Stimulated activated effector memory CD8-positive, alpha-beta T cell treated with anti-CD3 and anti-CD28 coated beads, Interleukin-12 subunit alpha, Interleukin-12 subunit beta, amount 100 ng/mL, for 72 hours (primary cell): ENCODE measurements around the gene MAP3K20.

Source experiments
- ATAC-seq: fragments of 150-1000 bp; cut with Tn5 transposase; 2 replicates; pipeline ENCODE4 v1.10.0; 2021
- DNase-seq, 2 donors: peaks; one replicate each; pipeline ENCODE4 v3.0.0; 2021 to 2022; ENCODE audit warnings: low spot score in 2 of 2
- H3K27ac Mint-ChIP-seq: one replicate; pipeline ENCODE4 v1.8.0; 2022; ENCODE audit warnings: mild to moderate bottlenecking, mixed read lengths
- H3K36me3 Mint-ChIP-seq: one replicate; pipeline ENCODE4 v1.8.0; 2022; ENCODE audit warnings: mild to moderate bottlenecking, mixed read lengths
- H3K4me1 Mint-ChIP-seq: one replicate; pipeline ENCODE4 v1.8.0; 2022; ENCODE audit warnings: mixed read lengths
- H3K4me3 Mint-ChIP-seq: one replicate; pipeline ENCODE4 v1.8.0; 2022; ENCODE audit warnings: mild to moderate bottlenecking, mixed read lengths
- H3K9me3 Mint-ChIP-seq: one replicate; pipeline ENCODE4 v1.8.0; 2022; ENCODE audit warnings: mixed read lengths

Gene MAP3K20

GRCh38 chr2:173226899-173227698 lies 151.5 kb downstream of the MAP3K20 start:
- no peaks in the 10 kb centered on the region for H3K4me1 Mint-ChIP-seq

GRCh38 chr2:173229086-173229485 lies 153.4 kb downstream of the MAP3K20 start:
- Mint-ChIP-seq H3K9me3 (no peaks in the 10 kb centered on the region), H3K27ac (no peak overlapping the region), H3K4me1 (no peaks in the 10 kb centered on the region), H3K4me3 (no peak overlapping the region), H3K36me3 (no peaks in the 10 kb centered on the region)
- no peak for DNase-seq
- ATAC-seq: no peak

More at GRCh38 chr2:173226899-173227698, 151.5 kb downstream of the MAP3K20 start:
- no peak overlapping the region for H3K4me3 Mint-ChIP-seq
- no peak overlapping the region for H3K27ac Mint-ChIP-seq
- no peaks in the 10 kb centered on the region for H3K36me3 Mint-ChIP-seq
- no peak for DNase-seq
- H3K9me3 Mint-ChIP-seq: no peaks in the 10 kb centered on the region
- ATAC-seq: no peak

- Mint-ChIP-seq H3K36me3 (no peaks in the 10 kb centered on the region), H3K9me3 (no peaks in the 10 kb centered on the region), H3K4me1 (no peaks in the 10 kb centered on the region), H3K27ac (no peak overlapping the region), H3K4me3 (no peak overlapping the region)
- ATAC-seq (no peak), DNase-seq (no peak)
These were observed 154.5 kb downstream of the MAP3K20 start for GRCh38 chr2:173230181-173230580.

- H3K4me1 Mint-ChIP-seq: no peaks in the 10 kb centered on the region
- no peaks in the 10 kb centered on the region for H3K9me3 Mint-ChIP-seq
- DNase-seq (no peak), ATAC-seq (no peak)
- no peaks in the 10 kb centered on the region for H3K36me3 Mint-ChIP-seq
- no peak overlapping the region for H3K4me3 Mint-ChIP-seq
- H3K27ac Mint-ChIP-seq: peak overlapping the region; percentile 9
These were observed 155.4 kb downstream of the MAP3K20 start for GRCh38 chr2:173231042-173231441.

GRCh38 chr2:173231465-173231864 lies 155.8 kb downstream of the MAP3K20 start:
- no peaks in the 10 kb centered on the region for H3K4me1 Mint-ChIP-seq
- H3K9me3 Mint-ChIP-seq: no peaks in the 10 kb centered on the region
- no peaks in the 10 kb centered on the region for H3K36me3 Mint-ChIP-seq
- peak overlapping the region; percentile 9 for H3K27ac Mint-ChIP-seq
- H3K4me3 Mint-ChIP-seq: no peak overlapping the region
- no peak for ATAC-seq
- no peak for DNase-seq

- H3K4me1 Mint-ChIP-seq: no peaks in the 10 kb centered on the region
- H3K36me3 Mint-ChIP-seq: no peaks in the 10 kb centered on the region
- DNase-seq (no peak), ATAC-seq (peak; percentile 38)
- H3K27ac Mint-ChIP-seq: no peak overlapping the region
- H3K9me3 Mint-ChIP-seq: no peaks in the 10 kb centered on the region
- H3K4me3 Mint-ChIP-seq: no peak overlapping the region
These were observed 157.5 kb downstream of the MAP3K20 start for GRCh38 chr2:173232956-173233744.

GRCh38 chr2:173235947-173236803 lies 160.5 kb downstream of the MAP3K20 start:
- Mint-ChIP-seq H3K36me3 (no peaks in the 10 kb centered on the region), H3K4me3 (no peak overlapping the region), H3K9me3 (no peaks in the 10 kb centered on the region), H3K4me1 (peaks cover 10% of the 10 kb centered on the region), H3K27ac (no peak overlapping the region)
- DNase-seq (no peak), ATAC-seq (no peak)

- Mint-ChIP-seq H3K4me3 (no peak overlapping the region), H3K36me3 (peaks cover 5% of the 10 kb centered on the region), H3K27ac (no peak overlapping the region), H3K9me3 (no peaks in the 10 kb centered on the region), H3K4me1 (peaks cover 10% of the 10 kb centered on the region)
- DNase-seq (no peak), ATAC-seq (no peak)
These were observed 162.7 kb downstream of the MAP3K20 start for GRCh38 chr2:173238385-173238784.

GRCh38 chr2:173238831-173239230 lies 163.2 kb downstream of the MAP3K20 start:
- Mint-ChIP-seq H3K4me1 (peaks cover 10% of the 10 kb centered on the region), H3K9me3 (no peaks in the 10 kb centered on the region), H3K27ac (no peak overlapping the region), H3K36me3 (peaks cover 5% of the 10 kb centered on the region), H3K4me3 (no peak overlapping the region)
- ATAC-seq (no peak), DNase-seq (no peak)

- H3K4me3 Mint-ChIP-seq: no peak overlapping the region
- no peak overlapping the region for H3K27ac Mint-ChIP-seq
- H3K9me3 Mint-ChIP-seq: no peaks in the 10 kb centered on the region
- peaks cover 5% of the 10 kb centered on the region for H3K36me3 Mint-ChIP-seq
- peaks cover 10% of the 10 kb centered on the region for H3K4me1 Mint-ChIP-seq
- peak; percentile 98 for ATAC-seq
- peak; percentile 7 to 72 for DNase-seq
These were observed 164.0 kb downstream of the MAP3K20 start for GRCh38 chr2:173239644-173240043.

GRCh38 chr2:173240083-173240482 lies 164.4 kb downstream of the MAP3K20 start:
- Mint-ChIP-seq H3K4me3 (no peak overlapping the region), H3K4me1 (peaks cover 10% of the 10 kb centered on the region), H3K9me3 (no peaks in the 10 kb centered on the region), H3K36me3 (peaks cover 5% of the 10 kb centered on the region), H3K27ac (no peak overlapping the region)
- DNase-seq: no peak
- ATAC-seq: peak; percentile 14

GRCh38 chr2:173241643-173242042 lies 166.0 kb downstream of the MAP3K20 start:
- Mint-ChIP-seq H3K9me3 (no peaks in the 10 kb centered on the region), H3K4me1 (peaks cover 10% of the 10 kb centered on the region), H3K4me3 (no peak overlapping the region), H3K27ac (no peak overlapping the region), H3K36me3 (peaks cover 5% of the 10 kb centered on the region)
- DNase-seq: no peak
- no peak for ATAC-seq

- Mint-ChIP-seq H3K27ac (no peak overlapping the region), H3K9me3 (no peaks in the 10 kb centered on the region), H3K4me3 (no peak overlapping the region), H3K36me3 (no peaks in the 10 kb centered on the region), H3K4me1 (no peaks in the 10 kb centered on the region)
- no peak for DNase-seq
- no peak for ATAC-seq
These were observed 171.5 kb downstream of the MAP3K20 start for GRCh38 chr2:173247156-173247555.

- no peaks in the 10 kb centered on the region for H3K4me1 Mint-ChIP-seq
- DNase-seq: no peak
- H3K27ac Mint-ChIP-seq: no peak overlapping the region
- ATAC-seq: no peak
- H3K4me3 Mint-ChIP-seq: no peak overlapping the region
- no peaks in the 10 kb centered on the region for H3K9me3 Mint-ChIP-seq
- H3K36me3 Mint-ChIP-seq: no peaks in the 10 kb centered on the region
These were observed 172.7 kb downstream of the MAP3K20 start for GRCh38 chr2:173248381-173248780.
